ENCODE data around the gene KIAA1191.

- TF ChIP-seq POLR2A (IDR thresholded peaks at IDR 0.05) (no peak), CTCF (IDR thresholded peaks at IDR 0.05) (no peak), POLR2AphosphoS5 (IDR thresholded peaks at IDR 0.05) (no peak)
These were observed 19.4 kb downstream of the KIAA1191 start for GRCh38 chr5:176342158-176342483.
